MM.1S (cell line): Measurements from ENCODE around the gene ARHGAP28.

Source experiments
- EZH2 ChIP-seq: fragments of 300-600 bp; sonication (generic); optimal IDR thresholded peaks from 2 replicates; pipeline ENCODE3; 2017; ENCODE audit warnings: low read depth, mild to moderate bottlenecking, antibody characterized with exemption, low read length, mixed read lengths
- EZH2phosphoT487 ChIP-seq: fragments of 300-600 bp; sonication (generic); IDR thresholded peaks from 2 replicates; pipeline ENCODE4 v1.6.1; 2018; ENCODE audit warnings: antibody characterized with exemption, low read length
- TF ChIP-seq, protein P1 (sequence below): fragments of 300-600 bp; sonication (generic); IDR thresholded peaks from 2 replicates; pipeline ENCODE4 v1.5.1; 2016; ENCODE audit warnings: antibody characterized with exemption, low read length, mixed read lengths

DNA sequence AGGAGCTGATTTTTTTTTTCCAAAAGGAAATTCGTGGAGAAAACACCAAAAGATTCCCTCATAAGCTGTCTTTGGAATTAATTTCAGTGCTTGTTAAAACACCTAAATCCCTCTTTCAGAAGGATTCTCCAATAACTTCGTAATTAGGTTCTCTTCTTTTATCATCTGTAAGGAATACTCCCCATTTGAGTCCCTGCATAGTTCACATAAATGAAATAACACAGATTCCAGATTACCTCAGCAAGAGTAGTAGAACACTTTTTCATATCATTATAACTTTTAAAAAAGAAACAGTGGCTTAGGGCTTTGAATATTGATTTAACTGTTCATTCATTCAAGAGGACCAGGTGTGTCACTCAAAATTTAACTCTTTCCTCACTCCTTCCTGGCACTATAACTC, 55.5 kb downstream of the ARHGAP28 start:
- TF ChIP-seq, protein P1, sequence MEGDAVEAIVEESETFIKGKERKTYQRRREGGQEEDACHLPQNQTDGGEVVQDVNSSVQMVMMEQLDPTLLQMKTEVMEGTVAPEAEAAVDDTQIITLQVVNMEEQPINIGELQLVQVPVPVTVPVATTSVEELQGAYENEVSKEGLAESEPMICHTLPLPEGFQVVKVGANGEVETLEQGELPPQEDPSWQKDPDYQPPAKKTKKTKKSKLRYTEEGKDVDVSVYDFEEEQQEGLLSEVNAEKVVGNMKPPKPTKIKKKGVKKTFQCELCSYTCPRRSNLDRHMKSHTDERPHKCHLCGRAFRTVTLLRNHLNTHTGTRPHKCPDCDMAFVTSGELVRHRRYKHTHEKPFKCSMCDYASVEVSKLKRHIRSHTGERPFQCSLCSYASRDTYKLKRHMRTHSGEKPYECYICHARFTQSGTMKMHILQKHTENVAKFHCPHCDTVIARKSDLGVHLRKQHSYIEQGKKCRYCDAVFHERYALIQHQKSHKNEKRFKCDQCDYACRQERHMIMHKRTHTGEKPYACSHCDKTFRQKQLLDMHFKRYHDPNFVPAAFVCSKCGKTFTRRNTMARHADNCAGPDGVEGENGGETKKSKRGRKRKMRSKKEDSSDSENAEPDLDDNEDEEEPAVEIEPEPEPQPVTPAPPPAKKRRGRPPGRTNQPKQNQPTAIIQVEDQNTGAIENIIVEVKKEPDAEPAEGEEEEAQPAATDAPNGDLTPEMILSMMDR: no peak
- TF ChIP-seq EZH2: no peak
- no peak for TF ChIP-seq EZH2phosphoT487
